Esophagus muscularis mucosa (tissue), 4 donors: ENCODE results near the gene ZXDC.

Experiments
- EP300 ChIP-seq: sonication (generic); formaldehyde crosslinking; IDR thresholded peaks from one replicate; pipeline ENCODE4 v1.6.1; 2017; ENCODE audit warnings: antibody characterized with exemption
- POLR2A ChIP-seq: fragments of 450-650 bp; IDR thresholded peaks from one replicate; pipeline ENCODE4 v1.6.1; 2017; ENCODE audit warnings: antibody characterized with exemption, moderate library complexity, mild to moderate bottlenecking, low read depth
- POLR2AphosphoS5 ChIP-seq, 2 donors: sonication (generic); formaldehyde crosslinking; IDR thresholded peaks; one replicate each; pipeline ENCODE4 v1.6.1; 2017; ENCODE audit warnings: antibody characterized with exemption in 2 of 2
- TF ChIP-seq, protein P1 (sequence below), 3 experiments: fragments of 200-600 bp in 2 of 3; fragments of 450-650 bp in 1 of 3; sonication (generic) in 2 of 3; IDR thresholded peaks; one replicate each; pipeline ENCODE4 v1.5.1; 2017 to 2019; ENCODE audit warnings: antibody characterized with exemption in 3 of 3, mild to moderate bottlenecking in 2 of 3, moderate library complexity in 1 of 3

DNA sequence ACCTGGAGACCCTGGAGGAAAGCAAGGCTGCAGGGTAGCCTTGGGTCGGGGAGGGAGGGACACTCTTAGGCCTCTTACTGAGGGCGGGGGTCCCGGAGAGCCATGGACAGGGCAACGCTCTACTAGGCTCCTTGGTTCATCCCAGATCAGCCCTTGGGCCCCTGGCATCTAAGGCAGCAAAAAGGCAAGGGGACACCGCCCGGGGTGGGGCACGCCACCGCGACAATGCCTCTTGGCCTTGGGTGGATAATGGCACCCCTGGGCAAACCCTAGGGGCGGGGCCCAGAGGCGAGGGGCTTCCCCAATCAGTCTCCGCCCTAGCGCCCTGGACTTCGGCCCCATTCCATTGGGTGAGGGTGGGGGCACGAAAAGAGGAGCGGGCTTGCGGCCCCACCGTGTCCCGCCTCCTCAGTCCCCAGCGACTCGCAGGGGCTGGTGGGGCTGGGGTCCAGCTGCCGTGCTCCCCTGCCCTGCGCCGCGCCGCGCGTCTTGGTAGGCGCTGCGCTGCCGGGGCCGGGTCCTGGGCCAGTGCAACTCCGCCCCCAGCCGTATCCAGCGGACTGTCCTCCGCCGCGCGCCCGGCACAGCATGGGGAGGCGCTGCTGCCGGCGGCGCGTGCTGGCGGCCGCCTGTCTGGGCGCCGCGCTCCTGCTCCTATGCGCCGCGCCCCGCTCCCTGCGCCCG lies 48.2 kb upstream of the ZXDC start, which contains the start of gene CHST13:
- TF ChIP-seq POLR2AphosphoS5 (IDR thresholded peaks at IDR 0.05) = no peak
- TF ChIP-seq, protein P1, sequence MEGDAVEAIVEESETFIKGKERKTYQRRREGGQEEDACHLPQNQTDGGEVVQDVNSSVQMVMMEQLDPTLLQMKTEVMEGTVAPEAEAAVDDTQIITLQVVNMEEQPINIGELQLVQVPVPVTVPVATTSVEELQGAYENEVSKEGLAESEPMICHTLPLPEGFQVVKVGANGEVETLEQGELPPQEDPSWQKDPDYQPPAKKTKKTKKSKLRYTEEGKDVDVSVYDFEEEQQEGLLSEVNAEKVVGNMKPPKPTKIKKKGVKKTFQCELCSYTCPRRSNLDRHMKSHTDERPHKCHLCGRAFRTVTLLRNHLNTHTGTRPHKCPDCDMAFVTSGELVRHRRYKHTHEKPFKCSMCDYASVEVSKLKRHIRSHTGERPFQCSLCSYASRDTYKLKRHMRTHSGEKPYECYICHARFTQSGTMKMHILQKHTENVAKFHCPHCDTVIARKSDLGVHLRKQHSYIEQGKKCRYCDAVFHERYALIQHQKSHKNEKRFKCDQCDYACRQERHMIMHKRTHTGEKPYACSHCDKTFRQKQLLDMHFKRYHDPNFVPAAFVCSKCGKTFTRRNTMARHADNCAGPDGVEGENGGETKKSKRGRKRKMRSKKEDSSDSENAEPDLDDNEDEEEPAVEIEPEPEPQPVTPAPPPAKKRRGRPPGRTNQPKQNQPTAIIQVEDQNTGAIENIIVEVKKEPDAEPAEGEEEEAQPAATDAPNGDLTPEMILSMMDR (IDR thresholded peaks at IDR 0.05) = no peak
- TF ChIP-seq EP300 = no peak
- TF ChIP-seq POLR2A = no peak
